Breast epithelium (tissue), 3 donors: ENCODE measurements around the gene FLVCR2.

ENCODE experiments used
- CTCF ChIP-seq, 3 donors: fragments of 450-650 bp; IDR thresholded peaks; one replicate each; pipeline ENCODE4 v1.5.1; 2016 to 2017; ENCODE audit warnings: antibody characterized with exemption in 3 of 3, mild to moderate bottlenecking in 3 of 3, moderate library complexity in 3 of 3
- POLR2A ChIP-seq: fragments of 450-650 bp; IDR thresholded peaks from one replicate; pipeline ENCODE4 v1.6.1; 2016; ENCODE audit warnings: antibody characterized with exemption, mild to moderate bottlenecking, moderate library complexity
- POLR2AphosphoS5 ChIP-seq, 3 donors: sonication (generic); formaldehyde crosslinking; IDR thresholded peaks; one replicate each; pipeline ENCODE4 v1.6.1; 2017; ENCODE audit warnings: antibody characterized with exemption in 3 of 3

- no peak for TF ChIP-seq CTCF (IDR thresholded peaks at IDR 0.05)
- no peak for TF ChIP-seq POLR2A
- TF ChIP-seq POLR2AphosphoS5 (IDR thresholded peaks at IDR 0.05), result no peak
Measured at GRCh38 chr14:75647640-75648039, 69.2 kb downstream of the FLVCR2 start.
